Measurements from ENCODE around the gene DEGS1. TPM values are rescaled to one million over a fixed set of nuclear protein-coding genes. Genes with fewer than 3 reads are reported as not detected.
A peak's percentile ranks its signal among the peaks of the same experiment; 100 is the strongest.

DEGS1 gene
- total RNA-seq (10 to 100 TPM; 75.1 to 77.5 TPM), polyA plus RNA-seq (10 to 100 TPM; 69.1 to 70.5 TPM)
- long read RNA-seq, donor 1, transcript DEGS1-201 (3 exons, 2,101 nt): major isoform, 126 of 156 reads
- long read RNA-seq, donor 1, partial matches to known transcripts: 15 of 156 reads
- long read RNA-seq, donor 1, other reads (novel, unspliced or antisense): 15 of 156 reads
- long read RNA-seq, donor 2, transcript DEGS1-201 (3 exons, 2,101 nt): major isoform, 40 of 47 reads
- long read RNA-seq, donor 2, partial matches to known transcripts: 2 of 47 reads
- long read RNA-seq, donor 2, other reads (novel, unspliced or antisense): 5 of 47 reads

- peak within 1 kb of the TSS; percentile 88 to 96 for H3K27ac ChIP-seq (ENCODE audit: low read depth in 1 of 2, low read length in 2 of 2)
- intact Hi-C loops (cut with DNase I): loop anchor here in 1 of 2 donors (5.0 kb wide), 1 partner anchor 66 kb away; no protein-coding TSS in a partner anchor
- ATAC-seq (ENCODE audit: low FRiP score) (peak; percentile 96), DNase-seq (peak; percentile 86 to 93)
- WGBS, 2 donors: 0 to 1% methylated on average over 82 to 94 of the region's 94 CpGs
- no peaks in the 10 kb centered on the region for H3K27me3 ChIP-seq (ENCODE audit: control insufficient read depth in 1 of 2, insufficient read depth in 2 of 2, low read length in 1 of 2)
- H3K9me3 ChIP-seq (ENCODE audit: control insufficient read depth, low read length): no peaks in the 10 kb centered on the region
- no peaks in the 10 kb centered on the region for H3K4me1 ChIP-seq (ENCODE audit: control insufficient read depth in 1 of 2, insufficient read depth in 2 of 2, low read length in 2 of 2)
- H3K4me3 ChIP-seq (ENCODE audit: low read length in 2 of 2): peak within 1 kb of the TSS; percentile 78 to 96
- no peaks in the 10 kb centered on the region for H3K36me3 ChIP-seq (ENCODE audit: control insufficient read depth in 1 of 2, insufficient read depth in 2 of 2, low read length in 1 of 2)
These were observed at the start of gene DEGS1 for GRCh38 chr1:224182866-224183590. TSS of gene DEGS1 (plus strand) at chr1:224183240. CDS start at chr1:224183337, 97 bp downstream.

GRCh38 chr1:224133741-224134299 lies 49.2 kb upstream of the DEGS1 start:
- no peak overlapping the region for H3K27ac ChIP-seq (ENCODE audit: low read depth in 1 of 2, low read length in 2 of 2)
- no peaks in the 10 kb centered on the region for H3K27me3 ChIP-seq (ENCODE audit: control insufficient read depth in 1 of 2, insufficient read depth in 2 of 2, low read length in 1 of 2)
- H3K9me3 ChIP-seq (ENCODE audit: control insufficient read depth, low read length): no peaks in the 10 kb centered on the region
- no peak for DNase-seq
- no peak for ATAC-seq (ENCODE audit: low FRiP score)
- 68 to 84% methylated on average over 5 of the region's 5 CpGs for WGBS, 2 donors
- intact Hi-C loops (cut with DNase I): no loop called here
- H3K36me3 ChIP-seq (ENCODE audit: control insufficient read depth in 1 of 2, insufficient read depth in 2 of 2, low read length in 1 of 2): peaks cover 0 to 2% of the 10 kb centered on the region in 2 donors
- no peaks in the 10 kb centered on the region for H3K4me1 ChIP-seq (ENCODE audit: control insufficient read depth in 1 of 2, insufficient read depth in 2 of 2, low read length in 2 of 2)
- no peak overlapping the region for H3K4me3 ChIP-seq (ENCODE audit: low read length in 2 of 2)

GRCh38 chr1:224137518-224137917 lies 45.5 kb upstream of the DEGS1 start:
- Histone ChIP-seq H3K27ac (ENCODE audit: low read depth in 1 of 2, low read length in 2 of 2) (no peak overlapping the region), H3K4me3 (ENCODE audit: low read length in 2 of 2) (no peak overlapping the region), H3K9me3 (ENCODE audit: control insufficient read depth, low read length) (no peaks in the 10 kb centered on the region), H3K4me1 (ENCODE audit: control insufficient read depth in 1 of 2, insufficient read depth in 2 of 2, low read length in 2 of 2) (no peaks in the 10 kb centered on the region), H3K27me3 (ENCODE audit: control insufficient read depth in 1 of 2, insufficient read depth in 2 of 2, low read length in 1 of 2) (no peaks in the 10 kb centered on the region), H3K36me3 (ENCODE audit: control insufficient read depth in 1 of 2, insufficient read depth in 2 of 2, low read length in 1 of 2) (no peaks in the 10 kb centered on the region)
- no peak for ATAC-seq (ENCODE audit: low FRiP score)
- intact Hi-C loops (cut with DNase I): no loop called here
- no peak for DNase-seq

GRCh38 chr1:224138198-224138597 lies 44.8 kb upstream of the DEGS1 start:
- 61 to 72% methylated on average over 3 of the region's 3 CpGs for WGBS, 2 donors
- ATAC-seq (ENCODE audit: low FRiP score): no peak
- intact Hi-C loops (cut with DNase I): no loop called here

GRCh38 chr1:224141693-224142092 lies 41.3 kb upstream of the DEGS1 start:
- no peak overlapping the region for H3K4me3 ChIP-seq (ENCODE audit: low read length in 2 of 2)
- no peak for ATAC-seq (ENCODE audit: low FRiP score)
- DNase-seq: no peak
- H3K36me3 ChIP-seq (ENCODE audit: control insufficient read depth in 1 of 2, insufficient read depth in 2 of 2, low read length in 1 of 2): no peaks in the 10 kb centered on the region
- no peaks in the 10 kb centered on the region for H3K9me3 ChIP-seq (ENCODE audit: control insufficient read depth, low read length)
- no peak overlapping the region for H3K27ac ChIP-seq (ENCODE audit: low read depth in 1 of 2, low read length in 2 of 2)
- H3K4me1 ChIP-seq (ENCODE audit: control insufficient read depth in 1 of 2, insufficient read depth in 2 of 2, low read length in 2 of 2): no peaks in the 10 kb centered on the region
- 95 to 98% methylated on average over 3 of the region's 3 CpGs for whole genome bisulfite sequencing, 2 donors
- intact Hi-C loops (cut with DNase I): no loop called here
- no peaks in the 10 kb centered on the region for H3K27me3 ChIP-seq (ENCODE audit: control insufficient read depth in 1 of 2, insufficient read depth in 2 of 2, low read length in 1 of 2)

More at GRCh38 chr1:224138198-224138597, 44.8 kb upstream of the DEGS1 start:
- DNase-seq: no peak
- Histone ChIP-seq H3K4me3 (ENCODE audit: low read length in 2 of 2) (no peak overlapping the region), H3K27me3 (ENCODE audit: control insufficient read depth in 1 of 2, insufficient read depth in 2 of 2, low read length in 1 of 2) (no peaks in the 10 kb centered on the region), H3K4me1 (ENCODE audit: control insufficient read depth in 1 of 2, insufficient read depth in 2 of 2, low read length in 2 of 2) (no peaks in the 10 kb centered on the region), H3K27ac (ENCODE audit: low read depth in 1 of 2, low read length in 2 of 2) (no peak overlapping the region), H3K36me3 (ENCODE audit: control insufficient read depth in 1 of 2, insufficient read depth in 2 of 2, low read length in 1 of 2) (no peaks in the 10 kb centered on the region), H3K9me3 (ENCODE audit: control insufficient read depth, low read length) (no peaks in the 10 kb centered on the region)

- DNase-seq (no peak), ATAC-seq (ENCODE audit: low FRiP score) (no peak)
- intact Hi-C loops (cut with DNase I): no loop called here
- WGBS, 2 donors: 68 to 70% methylated on average over 1 of the region's 1 CpG
- no peak overlapping the region for H3K4me3 ChIP-seq (ENCODE audit: low read length in 2 of 2)
- H3K27ac ChIP-seq (ENCODE audit: low read depth in 1 of 2, low read length in 2 of 2): no peak overlapping the region
- H3K4me1 ChIP-seq (ENCODE audit: control insufficient read depth in 1 of 2, insufficient read depth in 2 of 2, low read length in 2 of 2): no peaks in the 10 kb centered on the region
- no peaks in the 10 kb centered on the region for H3K27me3 ChIP-seq (ENCODE audit: control insufficient read depth in 1 of 2, insufficient read depth in 2 of 2, low read length in 1 of 2)
- no peaks in the 10 kb centered on the region for H3K9me3 ChIP-seq (ENCODE audit: control insufficient read depth, low read length)
- peaks cover 0 to 2% of the 10 kb centered on the region in 2 donors for H3K36me3 ChIP-seq (ENCODE audit: control insufficient read depth in 1 of 2, insufficient read depth in 2 of 2, low read length in 1 of 2)
These were observed 33.3 kb upstream of the DEGS1 start for GRCh38 chr1:224149709-224150108.

GRCh38 chr1:224151117-224151516 lies 31.9 kb upstream of the DEGS1 start:
- no peaks in the 10 kb centered on the region for H3K27me3 ChIP-seq (ENCODE audit: control insufficient read depth in 1 of 2, insufficient read depth in 2 of 2, low read length in 1 of 2)
- intact Hi-C loops (cut with DNase I): no loop called here
- 80 to 95% methylated on average over 3 of the region's 3 CpGs for WGBS, 2 donors
- no peaks in the 10 kb centered on the region for H3K9me3 ChIP-seq (ENCODE audit: control insufficient read depth, low read length)
- no peak overlapping the region for H3K4me3 ChIP-seq (ENCODE audit: low read length in 2 of 2)
- no peak overlapping the region for H3K27ac ChIP-seq (ENCODE audit: low read depth in 1 of 2, low read length in 2 of 2)
- no peak for DNase-seq
- ATAC-seq (ENCODE audit: low FRiP score): no peak
- H3K36me3 ChIP-seq (ENCODE audit: control insufficient read depth in 1 of 2, insufficient read depth in 2 of 2, low read length in 1 of 2): peaks cover 0 to 2% of the 10 kb centered on the region in 2 donors
- H3K4me1 ChIP-seq (ENCODE audit: control insufficient read depth in 1 of 2, insufficient read depth in 2 of 2, low read length in 2 of 2): no peaks in the 10 kb centered on the region

GRCh38 chr1:224157316-224157715 lies 25.7 kb upstream of the DEGS1 start:
- ATAC-seq (ENCODE audit: low FRiP score): no peak
- intact Hi-C loops (cut with DNase I): no loop called here
- Histone ChIP-seq H3K4me3 (ENCODE audit: low read length in 2 of 2) (no peak overlapping the region), H3K9me3 (ENCODE audit: control insufficient read depth, low read length) (no peaks in the 10 kb centered on the region), H3K27me3 (ENCODE audit: control insufficient read depth in 1 of 2, insufficient read depth in 2 of 2, low read length in 1 of 2) (no peaks in the 10 kb centered on the region), H3K36me3 (ENCODE audit: control insufficient read depth in 1 of 2, insufficient read depth in 2 of 2, low read length in 1 of 2) (peaks cover 0 to 10% of the 10 kb centered on the region in 2 donors), H3K4me1 (ENCODE audit: control insufficient read depth in 1 of 2, insufficient read depth in 2 of 2, low read length in 2 of 2) (no peaks in the 10 kb centered on the region), H3K27ac (ENCODE audit: low read depth in 1 of 2, low read length in 2 of 2) (no peak overlapping the region)
- WGBS, 2 donors: 84 to 85% methylated on average over 11 of the region's 11 CpGs
- DNase-seq: no peak
